GM19035 (cell line): ENCODE results near the gene AFAP1.

Source experiments
- ATAC-seq: cut with Tn5 transposase; IDR thresholded peaks from one replicate; pipeline ENCODE4 v1.9.1; 2021; ENCODE audit not compliant: unreplicated experiment

Gene AFAP1

DNA sequence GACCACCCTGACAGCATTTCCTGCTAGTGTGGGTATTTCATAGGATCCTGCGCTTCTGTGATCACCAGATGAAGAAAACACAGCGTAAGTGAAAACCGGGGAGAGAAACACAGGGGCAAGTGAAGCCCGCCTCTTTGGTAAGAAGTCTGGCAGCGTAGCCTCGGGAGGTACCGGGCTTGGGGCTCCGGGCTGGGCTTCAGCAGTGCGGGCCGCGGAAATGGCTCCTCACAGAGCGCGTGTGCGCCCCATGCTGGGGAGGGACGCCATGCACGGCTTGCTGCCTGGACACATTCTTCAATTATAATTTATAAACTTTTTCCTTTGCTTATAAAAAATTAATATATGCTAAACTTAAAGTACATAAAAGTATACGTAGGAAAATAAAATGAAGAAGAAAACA lies 151.5 kb downstream of the AFAP1 start:
- ATAC-seq: no peak

DNA sequence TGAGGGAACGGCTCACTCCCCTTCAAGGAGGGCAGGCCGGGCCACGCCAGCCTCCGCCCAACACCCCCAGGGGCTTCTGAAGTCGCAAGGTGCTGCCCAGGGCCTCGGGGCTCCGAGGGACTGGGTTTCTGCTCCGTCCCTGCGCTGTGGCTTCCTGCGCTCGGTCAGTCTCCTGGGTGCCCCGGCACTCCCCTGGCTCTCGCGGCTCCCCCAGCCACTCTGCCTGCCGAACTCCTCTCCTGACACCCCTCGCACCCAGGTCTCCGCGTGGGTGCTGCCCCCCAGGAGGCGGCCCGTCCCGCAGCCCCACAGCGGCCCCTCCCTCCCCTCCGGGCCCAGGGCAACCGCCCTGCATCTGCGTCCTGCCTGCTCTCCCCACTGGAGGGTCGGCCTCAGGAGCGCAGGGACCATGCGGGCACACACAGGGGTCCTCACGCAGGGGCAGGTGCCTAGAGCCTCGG lies 151.9 kb downstream of the AFAP1 start:
- ATAC-seq: no peak

DNA sequence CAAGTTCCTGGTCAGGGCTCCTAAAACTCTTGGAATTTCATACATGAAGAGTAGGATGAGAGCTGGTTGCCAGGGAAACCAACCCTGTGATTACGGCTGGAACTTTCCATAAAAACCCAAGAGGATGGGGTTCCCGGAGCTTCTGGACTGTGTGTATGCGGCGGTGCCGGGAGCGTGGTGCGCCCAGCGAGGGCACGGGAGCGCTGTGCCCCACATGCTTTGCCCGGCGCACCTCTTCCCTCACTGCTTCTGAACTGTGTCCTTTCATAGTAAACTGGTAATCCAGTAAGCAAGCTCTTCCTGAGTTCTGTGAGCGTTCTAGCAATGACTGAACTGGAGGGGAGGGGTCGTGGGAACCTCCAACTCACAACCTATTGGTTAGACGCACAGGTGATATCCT lies 152.6 kb downstream of the AFAP1 start:
- no peak for ATAC-seq

DNA sequence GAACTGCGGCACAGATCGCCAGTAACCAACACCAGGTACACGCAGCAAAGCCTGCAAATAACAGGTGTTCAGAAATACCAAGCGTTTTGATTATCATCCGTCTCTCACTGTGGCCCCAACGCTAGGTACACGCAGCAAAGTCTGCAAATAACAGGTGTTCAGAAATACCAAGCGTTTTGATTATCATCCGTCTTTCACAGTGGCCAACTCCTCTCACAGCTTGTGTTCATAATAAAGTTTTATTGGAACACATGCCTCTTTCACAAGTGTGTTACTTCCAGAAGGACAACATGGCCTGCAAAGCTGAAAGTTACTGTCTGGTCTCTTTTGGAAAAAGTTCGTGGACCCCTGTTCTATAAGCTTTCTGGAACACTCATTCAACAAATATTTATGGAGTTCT lies 153.1 kb downstream of the AFAP1 start:
- ATAC-seq: no peak

DNA sequence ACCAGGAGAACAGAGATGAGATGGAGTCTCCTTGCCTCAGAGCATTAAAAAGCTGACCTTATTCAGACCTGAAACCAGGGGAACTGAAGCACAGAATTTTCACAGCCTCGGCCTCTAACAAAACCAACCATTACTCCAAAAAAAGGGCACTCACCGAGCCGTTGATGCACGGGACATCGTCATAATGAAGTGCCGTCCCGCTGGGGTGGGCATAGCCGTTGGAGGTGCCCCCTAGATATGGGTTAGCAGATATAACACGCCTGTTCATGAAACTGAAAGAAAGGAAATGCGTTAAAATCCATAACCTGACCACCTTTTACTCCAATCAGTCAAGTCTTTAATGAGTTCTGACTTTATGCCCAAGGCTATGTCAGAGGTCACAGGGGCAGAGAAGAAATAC lies 153.6 kb downstream of the AFAP1 start:
- ATAC-seq: no peak

DNA sequence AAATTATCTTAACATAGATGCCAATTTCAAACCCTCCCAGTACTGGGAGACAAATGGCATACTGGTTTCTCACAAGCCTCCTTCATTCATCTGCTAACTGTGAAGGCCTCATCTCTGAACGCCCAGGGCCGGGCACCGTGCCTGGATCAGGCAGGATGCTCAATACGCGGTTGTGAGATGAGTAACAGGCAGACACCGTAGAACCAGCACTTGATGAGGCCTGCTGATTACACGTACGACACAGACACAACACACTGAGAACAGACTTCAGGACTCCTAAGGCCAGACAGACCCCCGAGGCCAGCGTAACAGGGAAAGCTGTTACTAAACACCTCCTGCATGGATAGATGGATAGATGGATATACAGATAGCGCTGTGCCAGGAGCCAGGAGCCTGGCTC lies 154.6 kb downstream of the AFAP1 start:
- no peak for ATAC-seq

DNA sequence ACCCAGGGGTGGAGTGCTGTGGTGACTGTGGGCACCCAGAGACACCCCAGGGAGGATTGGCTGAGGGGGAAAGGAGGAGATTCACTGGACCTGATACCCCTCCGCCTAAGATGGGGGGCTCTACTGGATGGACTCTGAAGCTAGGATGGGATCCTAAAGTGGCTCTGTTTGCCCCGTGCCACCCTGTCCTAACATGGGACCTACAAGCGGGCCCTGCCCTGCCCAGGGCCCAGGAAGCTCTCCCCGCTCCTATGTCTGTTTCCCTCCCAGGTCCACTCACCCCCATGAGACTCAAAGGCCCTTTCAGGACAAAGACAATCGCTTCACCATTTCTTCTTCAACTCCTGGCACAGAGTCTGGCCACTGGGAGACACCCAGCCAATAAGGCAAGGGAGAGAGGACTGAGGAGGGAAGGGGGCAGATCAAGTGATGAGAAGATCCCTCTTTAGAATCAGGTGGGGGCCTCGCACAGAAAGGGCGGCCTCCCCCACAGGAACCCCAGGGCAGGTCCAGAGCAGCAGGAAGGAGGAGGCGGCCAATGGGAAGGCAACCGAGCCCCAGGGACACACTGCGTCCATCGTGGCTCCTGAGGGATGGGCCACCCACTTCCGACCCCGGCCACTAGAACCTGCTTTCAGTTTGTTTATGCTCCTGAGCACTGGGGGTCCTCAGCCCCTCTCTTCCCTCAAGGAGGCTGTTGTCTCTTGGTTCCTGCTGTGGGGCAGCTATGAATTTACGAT lies 155.4 kb downstream of the AFAP1 start:
- ATAC-seq: no peak

DNA sequence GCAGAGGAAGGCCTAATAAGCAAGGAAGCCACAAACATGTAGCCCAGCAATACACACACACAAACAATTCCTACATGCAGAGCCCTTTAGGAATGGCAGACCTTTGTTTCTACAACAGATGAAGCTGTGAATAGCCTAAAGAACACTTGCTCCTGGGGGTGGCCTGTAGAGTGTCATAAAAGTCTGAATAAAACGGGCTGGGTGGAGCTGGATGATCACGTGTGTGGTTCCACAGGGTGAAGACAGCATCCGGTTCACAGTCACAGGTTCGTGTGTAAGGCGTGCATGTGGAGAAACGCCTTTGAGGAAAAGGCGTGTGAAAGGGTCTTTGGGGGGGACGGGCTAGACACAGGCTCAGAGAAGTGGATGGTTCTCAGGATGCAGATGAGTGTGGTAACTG lies 156.1 kb downstream of the AFAP1 start:
- no peak for ATAC-seq

DNA sequence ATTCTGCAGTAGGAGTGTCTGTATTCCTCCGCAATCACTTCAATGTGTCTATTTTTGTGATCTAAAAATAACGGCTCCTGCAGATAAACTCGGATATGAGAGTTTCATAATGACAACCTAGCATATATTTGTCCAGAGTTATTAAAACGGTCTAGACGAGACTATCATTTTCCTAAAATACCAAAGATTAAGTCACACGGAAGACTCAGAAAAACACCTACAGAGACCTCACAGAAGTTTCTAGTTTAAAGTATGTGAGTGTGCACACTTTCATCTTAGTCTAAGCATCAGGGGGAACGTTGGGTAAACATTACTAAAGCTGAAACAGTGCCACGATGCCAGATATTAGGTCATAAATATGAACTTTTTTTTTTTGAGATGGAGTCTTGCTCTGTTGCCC lies 156.9 kb downstream of the AFAP1 start:
- no peak for ATAC-seq

DNA sequence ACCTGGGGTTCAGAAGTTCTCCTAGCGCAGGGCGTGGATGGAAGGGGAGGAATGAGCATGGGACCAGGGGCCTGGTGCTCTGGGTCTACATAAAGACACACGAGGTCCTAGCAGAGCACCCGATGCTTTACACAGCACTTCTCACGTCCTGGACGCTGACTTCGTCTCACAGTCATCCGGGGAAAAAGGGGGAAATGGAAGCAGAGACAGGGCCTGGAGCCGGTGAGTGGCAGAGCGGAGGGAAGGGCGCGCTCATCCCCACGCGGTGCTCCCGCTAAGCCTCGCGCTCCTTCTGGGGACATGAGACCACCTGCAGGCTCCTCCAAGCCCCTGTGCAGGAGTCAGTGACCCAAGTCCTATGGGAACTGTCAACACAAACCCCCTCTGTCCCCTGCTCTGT lies 157.7 kb downstream of the AFAP1 start:
- no peak for ATAC-seq

DNA sequence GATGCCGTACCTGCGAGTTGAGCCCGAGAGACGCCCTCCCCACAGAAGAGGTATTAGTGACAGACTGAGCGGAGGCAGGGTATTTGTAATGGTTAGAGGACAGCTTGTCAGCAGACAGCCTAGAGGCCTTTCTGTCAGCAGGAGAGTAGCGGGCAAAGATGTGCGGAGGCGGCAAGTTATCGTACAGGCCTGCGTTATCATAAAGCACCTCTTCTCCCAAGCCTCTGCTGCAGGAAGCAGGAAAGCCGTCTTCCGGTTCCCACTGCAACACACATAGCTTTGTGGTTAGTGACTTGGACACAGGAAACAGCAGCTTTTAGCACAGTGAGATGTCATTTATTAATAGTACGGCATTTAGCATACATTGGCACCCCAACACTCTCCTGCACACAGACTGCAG lies 158.3 kb downstream of the AFAP1 start:
- ATAC-seq: no peak

DNA sequence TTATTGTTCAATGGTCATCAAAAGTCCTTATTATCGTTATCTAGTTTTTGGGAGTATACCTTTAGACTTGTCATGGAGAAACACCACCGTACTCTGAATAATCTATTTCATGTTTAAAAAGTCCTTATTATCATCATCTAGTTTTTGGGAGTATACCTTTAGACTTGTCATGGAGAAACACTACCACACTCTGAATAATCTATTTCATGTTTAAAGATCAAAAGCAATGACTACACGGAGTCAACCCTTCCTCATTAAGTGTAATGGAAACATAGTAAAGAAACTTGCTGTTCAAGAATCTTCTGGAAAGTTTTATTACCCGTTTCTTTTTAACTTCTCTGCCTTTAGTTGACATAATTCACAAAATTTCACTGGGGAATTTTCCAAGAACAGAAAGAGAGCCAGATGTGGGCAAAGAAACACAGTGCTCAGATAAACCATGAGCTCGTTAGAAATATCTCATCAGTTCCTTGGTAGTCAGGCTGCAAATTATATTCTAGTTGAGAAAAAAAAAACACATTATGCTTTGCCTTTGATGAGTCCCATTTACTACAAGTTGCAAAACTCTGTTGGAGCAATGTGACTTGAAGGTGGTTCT lies 158.8 kb downstream of the AFAP1 start:
- ATAC-seq: no peak

DNA sequence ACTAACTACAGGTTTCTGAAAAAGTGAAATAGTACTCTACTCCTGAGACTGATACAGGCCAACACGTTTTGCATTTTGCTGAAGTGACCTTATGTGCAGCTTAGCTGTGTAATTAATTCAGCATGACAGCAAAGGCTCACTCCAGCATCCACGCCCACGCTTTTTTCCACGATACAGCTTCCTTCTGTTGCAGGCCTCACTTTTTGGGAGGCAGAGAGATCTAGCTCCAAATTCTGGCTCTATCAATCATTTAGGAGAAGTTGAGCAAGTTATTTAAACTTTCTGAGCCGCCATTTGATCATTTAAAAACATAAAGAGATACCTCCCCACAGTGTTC lies 160.3 kb downstream of the AFAP1 start:
- no peak for ATAC-seq

DNA sequence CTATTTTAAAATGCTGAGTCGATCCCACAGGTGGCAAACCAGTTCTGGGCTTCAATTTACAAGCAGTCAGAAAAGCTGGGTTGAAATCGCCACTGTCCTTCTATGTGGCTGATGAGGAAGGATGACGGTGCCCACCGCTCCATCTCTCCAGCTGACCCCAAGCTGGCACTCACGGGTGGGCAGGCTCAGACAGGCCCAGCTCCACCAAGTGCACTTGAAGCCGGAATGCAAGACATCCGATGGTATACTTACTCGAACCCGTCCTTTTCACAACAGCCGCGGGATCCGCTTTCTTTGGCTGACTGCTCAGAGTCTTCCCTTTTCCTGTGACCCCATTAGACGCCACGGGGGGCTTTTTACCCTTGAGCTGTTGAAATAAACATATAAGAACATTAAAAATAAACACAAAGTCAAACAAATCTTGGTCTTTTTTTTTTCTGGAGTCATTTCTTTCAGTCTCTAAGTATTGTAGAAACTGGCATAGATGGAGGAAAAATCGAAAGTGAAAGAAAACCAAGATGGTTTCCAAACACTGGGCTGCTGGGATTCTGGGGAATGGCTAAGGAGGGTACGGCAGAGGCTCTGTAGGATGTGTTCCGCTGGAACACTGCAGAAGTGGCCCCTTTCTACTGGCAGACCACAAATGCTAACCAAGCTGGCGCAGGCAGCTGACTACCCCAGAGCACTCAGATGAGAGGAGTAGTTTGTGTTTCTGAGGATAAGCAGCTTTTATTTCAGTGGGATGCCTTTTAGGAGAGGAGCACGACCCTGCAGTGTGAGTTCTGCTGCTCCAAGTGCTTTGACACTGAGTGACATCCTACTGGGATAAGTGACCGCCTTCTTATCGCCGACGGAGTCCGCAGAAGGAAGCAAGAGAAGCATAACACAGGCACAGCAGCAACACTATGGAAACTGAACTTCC lies 160.9 kb downstream of the AFAP1 start:
- no peak for ATAC-seq

DNA sequence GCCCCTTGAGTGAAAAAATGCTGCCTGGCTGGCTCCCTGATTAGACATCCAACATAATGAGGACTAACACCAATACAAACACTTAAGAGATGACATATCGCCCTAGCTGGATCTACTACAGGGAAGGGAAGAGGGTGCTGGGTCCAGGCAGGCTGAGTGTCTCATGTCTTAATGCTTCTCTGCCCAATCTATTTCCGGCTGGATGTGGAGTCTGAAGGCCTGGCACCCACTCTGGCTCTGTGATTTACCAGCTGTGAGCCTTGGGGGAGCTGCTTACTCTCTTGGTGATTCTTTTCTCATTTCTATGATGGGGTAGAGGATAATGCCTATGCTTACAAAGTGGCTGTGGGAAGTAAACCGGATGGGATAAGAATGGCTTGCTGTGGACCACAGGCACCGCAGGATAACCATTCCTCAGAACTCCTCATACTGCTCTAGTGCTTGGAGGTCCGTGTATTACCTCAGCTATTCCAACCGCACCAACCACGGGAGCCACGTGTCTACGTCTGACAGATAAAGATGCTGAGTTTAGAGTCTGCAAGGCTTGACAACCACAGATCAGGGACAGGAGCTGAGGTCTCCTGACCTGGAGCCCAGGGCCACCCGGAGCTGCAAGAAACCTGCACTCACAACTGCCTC lies 161.7 kb downstream of the AFAP1 start:
- ATAC-seq: no peak

DNA sequence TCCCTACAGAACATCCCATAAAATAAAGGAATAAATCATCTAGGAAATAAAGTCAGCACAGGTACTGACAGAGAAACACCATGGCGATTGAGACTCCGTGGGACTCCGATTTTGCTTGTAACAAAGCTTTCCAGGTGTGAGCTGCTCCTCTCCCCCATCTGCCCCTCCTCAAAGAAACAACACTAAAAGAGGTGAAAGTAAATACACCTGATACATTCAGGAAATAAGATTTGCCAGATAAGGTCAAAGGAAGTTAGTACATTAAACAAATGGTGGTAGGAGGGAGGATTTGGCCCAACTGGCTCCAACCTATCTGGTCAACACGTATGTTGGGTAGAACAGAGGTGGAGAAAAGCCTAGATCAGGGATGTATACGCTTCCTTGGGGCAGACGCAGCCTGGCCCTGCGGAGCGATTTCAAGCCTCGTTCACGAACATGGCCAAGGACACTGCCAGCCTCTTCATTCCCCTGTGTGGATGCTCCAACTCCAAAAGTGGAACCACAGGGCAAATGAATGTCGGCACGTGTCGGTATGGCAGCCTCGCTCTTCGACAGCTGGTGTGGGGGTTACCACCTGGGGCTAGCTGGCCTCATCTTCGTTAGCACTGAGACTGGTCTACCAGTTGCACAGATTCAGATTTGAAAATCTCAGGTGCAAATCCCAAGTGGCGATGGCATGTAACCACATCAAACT lies 162.5 kb downstream of the AFAP1 start:
- no peak for ATAC-seq

DNA sequence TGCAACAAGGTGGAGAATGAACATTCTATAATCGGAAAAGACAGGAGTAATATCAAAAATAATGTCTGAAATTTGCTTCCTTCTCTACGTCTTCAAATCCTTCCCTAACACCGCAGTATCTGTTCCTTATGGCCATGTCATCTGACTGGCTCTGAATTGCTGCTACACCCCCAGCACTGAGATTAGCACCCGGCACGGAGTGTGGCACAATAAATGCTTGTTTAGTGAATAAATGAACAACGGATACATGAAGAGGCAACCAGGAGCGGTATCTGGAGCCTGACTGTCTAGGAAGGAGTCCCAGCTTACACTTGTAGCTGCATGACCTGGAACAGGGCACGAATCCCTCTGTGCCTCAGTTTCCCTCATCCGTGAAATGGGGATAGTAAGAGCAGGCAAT lies 164.3 kb downstream of the AFAP1 start:
- no peak for ATAC-seq

DNA sequence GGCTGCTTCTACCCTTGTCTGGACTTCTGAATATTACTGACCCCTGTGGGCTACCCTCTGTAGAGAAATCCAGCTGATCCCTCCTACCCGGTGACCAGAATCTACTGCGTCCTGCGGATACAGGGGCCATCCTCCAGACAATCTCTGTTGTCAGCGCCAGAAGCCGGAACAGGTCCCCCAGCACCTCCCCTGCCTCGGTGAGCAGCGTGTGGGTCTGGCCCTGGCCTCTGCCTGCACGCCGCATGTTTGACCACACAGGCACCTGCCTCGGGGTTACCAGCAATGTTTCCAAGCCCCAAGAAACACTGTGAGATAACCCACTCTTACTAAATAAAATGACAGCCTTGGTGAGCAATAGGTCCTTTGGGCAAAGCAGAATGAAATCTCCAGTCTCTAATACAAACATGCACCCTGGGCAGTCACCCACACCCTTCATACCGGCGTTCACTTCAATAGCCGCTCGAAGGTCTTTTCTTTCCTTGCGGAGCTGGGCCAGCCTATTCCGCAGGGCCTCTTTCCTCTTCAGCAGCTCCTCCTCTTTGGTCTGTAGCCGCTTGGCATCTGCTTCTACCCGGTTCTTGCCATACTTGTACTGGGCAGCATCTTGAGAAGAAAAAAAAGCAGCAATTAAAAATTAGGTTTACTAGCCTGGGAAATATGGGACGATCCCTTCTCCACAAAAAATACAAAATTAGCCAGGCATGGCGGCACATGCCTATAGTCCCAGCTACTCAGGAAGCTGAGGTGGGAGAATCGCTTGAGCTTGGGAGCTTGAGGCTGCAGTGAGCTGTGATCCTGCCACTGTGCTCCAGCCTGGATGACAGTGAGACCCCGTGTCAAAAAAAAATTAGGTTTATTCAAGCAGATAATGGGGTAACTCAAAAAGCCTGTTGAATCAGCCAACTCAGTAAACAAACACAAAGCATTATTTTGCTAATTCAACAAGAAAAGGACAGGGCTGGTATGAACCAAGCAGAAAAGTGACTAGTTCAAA lies 165.1 kb downstream of the AFAP1 start:
- ATAC-seq: no peak

DNA sequence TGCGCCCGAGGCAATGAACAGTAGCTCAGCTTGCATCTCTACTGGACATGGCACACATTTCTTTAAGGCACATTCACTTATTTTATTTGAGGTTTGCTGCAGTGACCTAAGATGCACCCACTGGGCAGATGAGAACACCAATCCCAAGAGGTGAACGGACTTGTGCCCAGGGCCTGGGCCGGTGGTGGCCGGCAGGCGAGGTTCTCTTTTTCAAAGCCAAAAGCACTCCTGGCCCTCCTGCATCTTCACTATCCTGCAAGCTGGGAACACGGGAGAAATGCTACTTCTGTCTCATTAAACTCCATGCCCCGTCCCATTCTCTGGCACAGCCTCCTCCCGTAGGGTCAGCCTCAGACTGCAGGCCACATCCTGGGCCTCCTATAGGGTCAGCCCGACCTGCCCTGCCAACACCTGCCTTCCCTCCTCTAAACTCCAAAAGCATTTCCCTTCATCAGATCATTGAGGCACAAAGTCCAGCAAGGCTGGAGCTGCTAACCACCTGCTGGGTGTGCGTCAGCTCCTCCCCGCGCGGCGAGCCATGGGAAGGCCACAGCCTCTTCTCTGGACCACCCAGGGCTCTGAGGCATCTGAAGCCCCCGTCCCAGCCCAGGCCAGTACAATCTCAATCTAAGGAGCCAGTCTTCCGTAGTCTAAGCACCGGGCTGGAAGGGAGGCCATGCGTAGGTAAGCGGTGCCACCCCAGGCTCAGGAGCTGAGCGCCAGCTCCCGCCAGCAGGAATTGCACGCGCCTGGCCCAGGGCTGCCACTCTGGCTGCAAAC lies 166.1 kb downstream of the AFAP1 start:
- no peak for ATAC-seq
